Measurements from ENCODE around the gene IKZF1. TPM values are rescaled to one million over a fixed set of nuclear protein-coding genes. Genes with fewer than 3 reads are reported as not detected.

The IKZF1 gene
- total RNA-seq, 1 experiment from 2014 or later, result 2.3 TPM

GRCh38 chr7:50422858-50423257 lies 118.3 kb downstream of the IKZF1 start (continued):
- no peak for TF ChIP-seq AFF4 (CRISPR knock-in tag; IDR thresholded peaks at IDR 0.05; ENCODE audit: borderline replicate concordance)
- no peak for TF ChIP-seq NFATC4 (CRISPR knock-in tag; IDR thresholded peaks at IDR 0.05)
- no peak for TF ChIP-seq ZNF671 (CRISPR knock-in tag; IDR thresholded peaks at IDR 0.05)
- TF ChIP-seq GTF2I (CRISPR knock-in tag; conservative IDR thresholded peaks at IDR 0.05), result no peak

GRCh38 chr7:50423860-50424259 lies 119.3 kb downstream of the IKZF1 start:
- Mint-ChIP-seq H3K36me3 (no peaks in the 10 kb centered on the region), H3K4me3 (no peak overlapping the region), H3K4me1 (peaks cover 30% of the 10 kb centered on the region), H3K9me3 (no peaks in the 10 kb centered on the region), H3K27ac (no peak overlapping the region), H3K27me3 (ENCODE audit: low read depth) (no peaks in the 10 kb centered on the region)
- CTCF ChIA-PET, result interaction anchor here (0.8 kb wide), 1 partner anchor 12 kb away, joined by 3 read pairs; no protein-coding TSS in a partner anchor
- POLR2A ChIA-PET, result no interaction called here
- no peak for DNase-seq (ENCODE audit: low spot score)
- ATAC-seq, result no peak
- no peak for TF ChIP-seq MYBL2 (CRISPR knock-in tag; IDR thresholded peaks at IDR 0.05)
- TF ChIP-seq SMAD3 (CRISPR knock-in tag; IDR thresholded peaks at IDR 0.05; ENCODE audit: borderline replicate concordance), result no peak
- TF ChIP-seq ATF3 (CRISPR knock-in tag; conservative IDR thresholded peaks at IDR 0.05), result no peak
- TF ChIP-seq, protein P1, sequence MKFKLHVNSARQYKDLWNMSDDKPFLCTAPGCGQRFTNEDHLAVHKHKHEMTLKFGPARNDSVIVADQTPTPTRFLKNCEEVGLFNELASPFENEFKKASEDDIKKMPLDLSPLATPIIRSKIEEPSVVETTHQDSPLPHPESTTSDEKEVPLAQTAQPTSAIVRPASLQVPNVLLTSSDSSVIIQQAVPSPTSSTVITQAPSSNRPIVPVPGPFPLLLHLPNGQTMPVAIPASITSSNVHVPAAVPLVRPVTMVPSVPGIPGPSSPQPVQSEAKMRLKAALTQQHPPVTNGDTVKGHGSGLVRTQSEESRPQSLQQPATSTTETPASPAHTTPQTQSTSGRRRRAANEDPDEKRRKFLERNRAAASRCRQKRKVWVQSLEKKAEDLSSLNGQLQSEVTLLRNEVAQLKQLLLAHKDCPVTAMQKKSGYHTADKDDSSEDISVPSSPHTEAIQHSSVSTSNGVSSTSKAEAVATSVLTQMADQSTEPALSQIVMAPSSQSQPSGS (CRISPR knock-in tag; IDR thresholded peaks at IDR 0.05; ENCODE audit: borderline replicate concordance, low read depth), result no peak
- no peak for TF ChIP-seq ERG (CRISPR knock-in tag; IDR thresholded peaks at IDR 0.05)
- TF ChIP-seq, protein P2, sequence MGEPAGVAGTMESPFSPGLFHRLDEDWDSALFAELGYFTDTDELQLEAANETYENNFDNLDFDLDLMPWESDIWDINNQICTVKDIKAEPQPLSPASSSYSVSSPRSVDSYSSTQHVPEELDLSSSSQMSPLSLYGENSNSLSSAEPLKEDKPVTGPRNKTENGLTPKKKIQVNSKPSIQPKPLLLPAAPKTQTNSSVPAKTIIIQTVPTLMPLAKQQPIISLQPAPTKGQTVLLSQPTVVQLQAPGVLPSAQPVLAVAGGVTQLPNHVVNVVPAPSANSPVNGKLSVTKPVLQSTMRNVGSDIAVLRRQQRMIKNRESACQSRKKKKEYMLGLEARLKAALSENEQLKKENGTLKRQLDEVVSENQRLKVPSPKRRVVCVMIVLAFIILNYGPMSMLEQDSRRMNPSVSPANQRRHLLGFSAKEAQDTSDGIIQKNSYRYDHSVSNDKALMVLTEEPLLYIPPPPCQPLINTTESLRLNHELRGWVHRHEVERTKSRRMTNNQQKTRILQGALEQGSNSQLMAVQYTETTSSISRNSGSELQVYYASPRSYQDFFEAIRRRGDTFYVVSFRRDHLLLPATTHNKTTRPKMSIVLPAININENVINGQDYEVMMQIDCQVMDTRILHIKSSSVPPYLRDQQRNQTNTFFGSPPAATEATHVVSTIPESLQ (CRISPR knock-in tag; IDR thresholded peaks at IDR 0.05), result no peak
- TF ChIP-seq NFE2L1 (CRISPR knock-in tag; IDR thresholded peaks at IDR 0.05), result no peak
- TF ChIP-seq, protein P3, sequence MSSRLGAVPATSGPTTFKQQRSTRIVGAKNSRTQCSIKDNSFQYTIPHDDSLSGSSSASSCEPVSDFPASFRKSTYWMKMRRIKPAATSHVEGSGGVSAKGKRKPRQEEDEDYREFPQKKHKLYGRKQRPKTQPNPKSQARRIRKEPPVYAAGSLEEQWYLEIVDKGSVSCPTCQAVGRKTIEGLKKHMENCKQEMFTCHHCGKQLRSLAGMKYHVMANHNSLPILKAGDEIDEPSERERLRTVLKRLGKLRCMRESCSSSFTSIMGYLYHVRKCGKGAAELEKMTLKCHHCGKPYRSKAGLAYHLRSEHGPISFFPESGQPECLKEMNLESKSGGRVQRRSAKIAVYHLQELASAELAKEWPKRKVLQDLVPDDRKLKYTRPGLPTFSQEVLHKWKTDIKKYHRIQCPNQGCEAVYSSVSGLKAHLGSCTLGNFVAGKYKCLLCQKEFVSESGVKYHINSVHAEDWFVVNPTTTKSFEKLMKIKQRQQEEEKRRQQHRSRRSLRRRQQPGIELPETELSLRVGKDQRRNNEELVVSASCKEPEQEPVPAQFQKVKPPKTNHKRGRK (CRISPR knock-in tag; IDR thresholded peaks at IDR 0.05; ENCODE audit: borderline replicate concordance), result no peak
- no peak for TF ChIP-seq E2F4 (CRISPR knock-in tag; IDR thresholded peaks at IDR 0.05; ENCODE audit: borderline replicate concordance, low read depth)
- no peak for TF ChIP-seq HMGA2 (CRISPR knock-in tag; IDR thresholded peaks at IDR 0.05)
- TF ChIP-seq, protein P4, sequence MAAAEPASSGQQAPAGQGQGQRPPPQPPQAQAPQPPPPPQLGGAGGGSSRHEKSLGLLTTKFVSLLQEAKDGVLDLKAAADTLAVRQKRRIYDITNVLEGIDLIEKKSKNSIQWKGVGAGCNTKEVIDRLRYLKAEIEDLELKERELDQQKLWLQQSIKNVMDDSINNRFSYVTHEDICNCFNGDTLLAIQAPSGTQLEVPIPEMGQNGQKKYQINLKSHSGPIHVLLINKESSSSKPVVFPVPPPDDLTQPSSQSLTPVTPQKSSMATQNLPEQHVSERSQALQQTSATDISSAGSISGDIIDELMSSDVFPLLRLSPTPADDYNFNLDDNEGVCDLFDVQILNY (CRISPR knock-in tag; IDR thresholded peaks at IDR 0.05), result no peak
- no peak for TF ChIP-seq JUN (CRISPR knock-in tag; IDR thresholded peaks at IDR 0.05)
- TF ChIP-seq, protein P5, sequence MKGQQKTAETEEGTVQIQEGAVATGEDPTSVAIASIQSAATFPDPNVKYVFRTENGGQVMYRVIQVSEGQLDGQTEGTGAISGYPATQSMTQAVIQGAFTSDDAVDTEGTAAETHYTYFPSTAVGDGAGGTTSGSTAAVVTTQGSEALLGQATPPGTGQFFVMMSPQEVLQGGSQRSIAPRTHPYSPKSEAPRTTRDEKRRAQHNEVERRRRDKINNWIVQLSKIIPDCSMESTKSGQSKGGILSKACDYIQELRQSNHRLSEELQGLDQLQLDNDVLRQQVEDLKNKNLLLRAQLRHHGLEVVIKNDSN (CRISPR knock-in tag; IDR thresholded peaks at IDR 0.05), result no peak
- no peak for TF ChIP-seq PRDM15 (CRISPR knock-in tag; IDR thresholded peaks at IDR 0.05)

All from WTC11 (cell line).